HFF-Myc (cell line): Measurements from ENCODE around the gene GAS7.

Source experiments
- DNase-seq: peaks from one replicate; pipeline ENCODE4 v3.0.0-alpha.2; 2011; ENCODE audit warnings: low read depth; ENCODE audit errors: extremely low read depth
- H3K4me3 ChIP-seq: replicated peaks from 2 replicates; pipeline ENCODE4 v1.5.1; 2011; ENCODE audit warnings: low read depth, mild to moderate bottlenecking, control low read depth, low read length
- TF ChIP-seq, protein P1 (sequence below): IDR thresholded peaks from 2 replicates; pipeline ENCODE4 v1.5.1; 2012; ENCODE audit warnings: mild to moderate bottlenecking, low read depth, low read length, control low read depth; ENCODE audit errors: missing control alignments

The GAS7 gene

DNA sequence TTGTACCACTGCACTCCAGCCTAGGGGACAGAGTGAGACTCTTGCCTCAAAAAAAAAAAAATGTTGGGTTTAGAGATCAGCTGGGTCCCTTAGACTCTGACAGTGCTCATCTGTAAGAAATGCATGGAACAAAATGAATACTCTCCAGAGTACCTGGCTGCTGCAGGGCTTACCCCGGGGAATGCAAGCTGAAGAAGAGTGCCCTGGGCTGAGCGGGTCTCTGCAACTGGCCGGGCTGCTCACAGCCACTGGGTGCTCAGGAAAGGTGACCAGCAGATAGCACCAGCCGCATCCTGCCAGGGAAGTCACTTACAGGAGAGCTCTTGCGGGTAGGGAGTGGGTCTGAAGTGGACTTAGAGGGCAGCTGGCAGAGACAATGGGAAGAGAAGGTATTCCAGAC, 82.1 kb downstream of the GAS7 start:
- TF ChIP-seq, protein P1, sequence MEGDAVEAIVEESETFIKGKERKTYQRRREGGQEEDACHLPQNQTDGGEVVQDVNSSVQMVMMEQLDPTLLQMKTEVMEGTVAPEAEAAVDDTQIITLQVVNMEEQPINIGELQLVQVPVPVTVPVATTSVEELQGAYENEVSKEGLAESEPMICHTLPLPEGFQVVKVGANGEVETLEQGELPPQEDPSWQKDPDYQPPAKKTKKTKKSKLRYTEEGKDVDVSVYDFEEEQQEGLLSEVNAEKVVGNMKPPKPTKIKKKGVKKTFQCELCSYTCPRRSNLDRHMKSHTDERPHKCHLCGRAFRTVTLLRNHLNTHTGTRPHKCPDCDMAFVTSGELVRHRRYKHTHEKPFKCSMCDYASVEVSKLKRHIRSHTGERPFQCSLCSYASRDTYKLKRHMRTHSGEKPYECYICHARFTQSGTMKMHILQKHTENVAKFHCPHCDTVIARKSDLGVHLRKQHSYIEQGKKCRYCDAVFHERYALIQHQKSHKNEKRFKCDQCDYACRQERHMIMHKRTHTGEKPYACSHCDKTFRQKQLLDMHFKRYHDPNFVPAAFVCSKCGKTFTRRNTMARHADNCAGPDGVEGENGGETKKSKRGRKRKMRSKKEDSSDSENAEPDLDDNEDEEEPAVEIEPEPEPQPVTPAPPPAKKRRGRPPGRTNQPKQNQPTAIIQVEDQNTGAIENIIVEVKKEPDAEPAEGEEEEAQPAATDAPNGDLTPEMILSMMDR: no peak
- DNase-seq: no peak
- no peak overlapping the region for H3K4me3 ChIP-seq

DNA sequence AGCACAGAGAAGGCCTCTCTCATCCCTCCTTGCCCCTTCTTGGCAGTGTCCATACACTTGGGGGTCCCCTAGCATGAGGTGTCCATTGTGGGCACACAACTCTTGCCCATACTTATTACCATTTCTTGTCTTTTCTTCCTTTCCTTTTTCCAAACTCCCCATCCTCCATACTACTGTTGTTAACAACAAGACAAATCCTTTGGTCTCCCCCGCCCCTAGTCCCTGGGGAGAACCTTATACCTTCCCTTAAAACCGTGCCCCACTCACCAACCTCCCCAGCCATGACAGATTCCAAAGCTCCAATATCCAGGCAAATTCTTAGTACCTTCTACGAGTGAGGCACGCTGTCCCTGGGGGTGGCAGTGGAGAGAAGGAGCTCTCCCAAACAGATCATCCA, 82.9 kb downstream of the GAS7 start:
- TF ChIP-seq, protein P1: no peak
- H3K4me3 ChIP-seq: no peak overlapping the region
- no peak for DNase-seq

DNA sequence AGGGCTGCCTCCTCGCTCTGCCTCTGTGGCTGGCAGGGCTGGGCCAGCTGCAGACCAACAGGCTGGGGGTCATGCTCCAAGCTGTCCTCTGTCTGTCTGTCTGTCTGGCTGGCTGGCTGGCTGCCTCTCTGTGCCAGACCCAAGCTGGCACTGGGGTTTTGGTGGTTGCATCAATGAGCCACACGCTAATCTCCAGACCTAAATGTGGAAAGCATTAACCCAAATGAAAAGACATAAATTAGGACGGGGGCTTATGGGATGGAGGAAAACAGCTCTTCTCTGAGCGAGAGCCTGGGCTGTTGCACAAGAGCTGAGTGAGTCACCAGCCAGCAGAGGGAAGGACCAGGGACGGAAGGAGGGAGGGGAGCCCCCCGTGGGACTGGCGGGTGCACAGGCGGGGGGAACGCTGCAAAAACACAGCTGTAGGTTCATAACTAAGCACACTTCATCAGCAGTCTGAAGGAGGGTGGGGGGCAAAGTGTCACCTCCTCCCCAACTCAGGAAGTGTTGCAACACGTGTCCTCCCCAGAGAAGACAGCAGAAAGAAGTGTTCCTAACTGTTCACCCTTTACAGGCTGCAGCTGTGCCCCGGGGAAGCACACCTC, 83.4 kb downstream of the GAS7 start:
- H3K4me3 ChIP-seq: peak overlapping the region; percentile 5; the same call in 1 of the 2 replicates
- peak; percentile 95 for DNase-seq
- TF ChIP-seq, protein P1: no peak

DNA sequence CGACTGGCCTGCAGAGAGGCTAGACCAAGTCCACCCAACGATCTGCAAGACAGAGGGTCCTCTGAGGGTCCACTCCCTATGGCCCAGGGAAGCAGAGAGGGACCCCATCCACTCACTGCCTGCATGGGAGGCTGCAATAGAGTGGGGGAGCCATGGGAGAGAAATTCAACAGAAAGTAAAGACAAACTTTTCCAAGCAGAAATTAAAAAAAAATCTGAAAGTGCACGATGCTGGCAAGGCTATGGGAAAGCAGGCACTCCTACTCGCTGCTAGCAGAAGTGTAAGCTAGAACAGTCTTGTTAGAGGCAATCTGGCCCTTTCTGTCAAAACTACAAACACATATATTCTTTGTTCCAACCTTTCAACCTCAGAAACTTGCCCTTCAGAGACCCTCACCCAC, 85.4 kb downstream of the GAS7 start:
- DNase-seq: no peak
- TF ChIP-seq, protein P1: no peak
- no peak overlapping the region for H3K4me3 ChIP-seq

DNA sequence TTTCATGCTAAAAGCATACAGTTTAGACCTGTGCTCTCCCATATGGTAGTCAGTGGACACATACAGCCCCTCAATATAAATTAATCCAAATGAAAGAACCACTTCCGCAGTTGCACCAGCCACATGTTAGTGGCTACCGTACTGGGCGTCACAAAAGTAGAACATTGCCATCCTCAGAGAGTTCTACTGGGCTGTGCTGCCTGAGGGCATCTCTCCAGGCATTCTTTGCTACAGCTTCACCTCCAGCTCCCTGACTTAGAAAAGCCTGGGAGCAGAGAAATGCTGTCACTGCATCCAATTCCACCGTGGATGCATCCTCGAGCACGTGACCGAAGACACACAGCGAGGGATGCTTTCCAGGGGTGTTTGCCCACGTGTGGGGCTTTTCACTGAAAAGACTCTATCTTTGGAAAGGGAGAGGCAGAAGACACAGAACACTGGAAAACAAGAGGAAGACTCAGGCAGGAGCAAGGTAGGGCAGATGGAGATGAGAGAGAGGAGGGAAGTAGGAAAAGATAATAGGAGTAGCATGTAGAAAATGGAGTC, 86.4 kb downstream of the GAS7 start:
- no peak overlapping the region for H3K4me3 ChIP-seq
- TF ChIP-seq, protein P1: no peak

DNA sequence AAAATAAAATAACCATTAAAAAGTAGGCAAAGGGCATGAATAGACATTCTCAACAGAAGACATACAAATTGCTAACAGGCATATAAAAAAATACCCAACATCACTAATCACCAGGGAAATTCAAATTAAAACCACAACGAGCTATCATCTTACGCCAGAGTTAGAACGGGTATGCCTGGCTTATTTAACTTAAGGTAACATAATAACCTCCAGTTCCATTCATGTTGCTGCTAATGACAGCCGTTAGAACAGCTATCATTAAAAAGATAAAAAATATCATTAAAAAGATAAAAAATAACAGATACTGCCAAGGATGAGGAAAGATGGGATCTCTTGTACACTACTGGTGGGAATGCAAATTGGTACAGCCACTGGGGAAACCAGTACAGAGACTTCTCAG, 89.3 kb downstream of the GAS7 start:
- DNase-seq: no peak
- H3K4me3 ChIP-seq: no peak overlapping the region

More for the DNA sequence above, 86.4 kb downstream of the GAS7 start:
- no peak for DNase-seq

More for the DNA sequence above, 89.3 kb downstream of the GAS7 start:
- TF ChIP-seq, protein P1: no peak
